HepG2 (cell line): ENCODE results near the gene DDR1. TPM values are rescaled to one million over a fixed set of nuclear protein-coding genes. Genes with fewer than 3 reads are reported as not detected.
A peak's percentile ranks its signal among the peaks of the same experiment; 100 is the strongest.

Experiments used
- ARID5B ChIP-seq: IDR thresholded peaks from 2 replicates; pipeline ENCODE4 v1.4.0; 2020; ENCODE audit warnings: mild to moderate bottlenecking, missing genetic modification reagents
- ATF7-NPFF ChIP-seq: sonication (generic); formaldehyde crosslinking; IDR thresholded peaks from 2 replicates; pipeline ENCODE4 v1.8.1; 2023; ENCODE audit warnings: mild to moderate bottlenecking, low read depth, missing genetic modification reagents, moderate library complexity
- ATM ChIP-seq: fragments of 450-650 bp; IDR thresholded peaks from 2 replicates; pipeline ENCODE4 v1.7.1; 2017; ENCODE audit warnings: mild to moderate bottlenecking, borderline replicate concordance
- HNF1B ChIP-seq: sonication (generic); formaldehyde crosslinking; IDR thresholded peaks from 2 replicates; pipeline ENCODE4 v1.5.1; 2020; ENCODE audit warnings: mild to moderate bottlenecking, moderate library complexity, missing genetic modification reagents
- IRF2 ChIP-seq: IDR thresholded peaks from 2 replicates; pipeline ENCODE4 v1.6.1; 2018; ENCODE audit warnings: missing genetic modification reagents, missing compliant biosample characterization
- MED13 ChIP-seq: sonication (generic); formaldehyde crosslinking; IDR thresholded peaks from 2 replicates; pipeline ENCODE4 v1.5.0; 2020; ENCODE audit warnings: missing genetic modification reagents
- NR2F1 ChIP-seq, 2 experiments: fragments of 450-650 bp in 1 of 2; formaldehyde crosslinking in 1 of 2; IDR thresholded peaks; 2 replicates each; pipeline versions ENCODE4 v1.5.0 to v1.6.1; 2016 to 2020; ENCODE audit warnings: mild to moderate bottlenecking in 1 of 2, missing compliant biosample characterization in 1 of 2, missing genetic modification reagents in 1 of 2, moderate library complexity in 1 of 2
- SP1 ChIP-seq, 2 experiments: fragments of 450-650 bp in 1 of 2; sonication (generic) in 1 of 2; formaldehyde crosslinking in 1 of 2; IDR thresholded peaks; 2 replicates each; pipeline versions ENCODE4 v1.4.0 to v1.6.1; 2016 to 2020; ENCODE audit warnings: missing genetic modification reagents in 1 of 2
- SPEN ChIP-seq: sonication (generic); formaldehyde crosslinking; IDR thresholded peaks from 2 replicates; pipeline ENCODE4 v1.5.1; 2020; ENCODE audit warnings: low read depth, mild to moderate bottlenecking, missing genetic modification reagents
- TEAD3 ChIP-seq: optimal IDR thresholded peaks from 2 replicates; pipeline ENCODE3; 2016; ENCODE audit warnings: borderline replicate concordance
- TFAP4 ChIP-seq: sonication (generic); IDR thresholded peaks from 2 replicates; pipeline ENCODE4 v1.6.1; 2016; ENCODE audit warnings: low read depth, borderline replicate concordance
- WIZ ChIP-seq: sonication (generic); formaldehyde crosslinking; IDR thresholded peaks from 2 replicates; pipeline ENCODE4 v1.5.1; 2020; ENCODE audit warnings: mild to moderate bottlenecking, missing genetic modification reagents
- XRCC5 ChIP-seq: fragments of 200-400 bp; formaldehyde crosslinking; optimal IDR thresholded peaks from 2 replicates; pipeline ENCODE3; 2017; ENCODE audit warnings: mild to moderate bottlenecking, low read length
- ZEB1 ChIP-seq: IDR thresholded peaks from 2 replicates; pipeline ENCODE4 v1.6.1; 2012; ENCODE audit warnings: mild to moderate bottlenecking, low read depth, inconsistent platforms; ENCODE audit not compliant: insufficient replicate concordance
- ZNF225 ChIP-seq: sonication (generic); formaldehyde crosslinking; IDR thresholded peaks from 2 replicates; pipeline ENCODE4 v1.4.0; 2020; ENCODE audit warnings: mild to moderate bottlenecking, missing genetic modification reagents
- ZNF430 ChIP-seq: sonication (generic); formaldehyde crosslinking; IDR thresholded peaks from 2 replicates; pipeline ENCODE4 v1.9.0; 2021; ENCODE audit warnings: mild to moderate bottlenecking, missing genetic modification reagents
- ZNF609 ChIP-seq: sonication (generic); formaldehyde crosslinking; IDR thresholded peaks from 2 replicates; pipeline ENCODE4 v1.4.0; 2020; ENCODE audit warnings: mild to moderate bottlenecking, missing genetic modification reagents, borderline replicate concordance
- polyA plus RNA-seq, 8 experiments: library from polyadenylated mRNA; depleted of rRNA in 3 of 8; stranded (reverse) in 7 of 8; unstranded in 1 of 8; fragments of >200 nt; fragmentation: Illumina TruSeq in 4 of 8; extraction: Trizol in 4 of 8; gene quantifications; 2 replicates each; pipeline versions ENCODE4 v1.2.1 to v1.2.3, GENCODE V29; 2011 to 2016; ENCODE audit warnings: low read depth in 4 of 8, missing spikeins in 1 of 8, mixed read lengths in 1 of 8; ENCODE audit not compliant: insufficient read depth in 1 of 8
- total RNA-seq, 5 experiments: library from RNA; depleted of rRNA; stranded (reverse); fragments of >200 nt; fragmentation: Illumina TruSeq; extraction: Trizol; gene quantifications; 2 replicates each; pipeline ENCODE4 v1.2.3, GENCODE V29; 2016; ENCODE audit warnings: low read depth in 1 of 5

DDR1 gene
- total and polyA plus RNA-seq, 2 of the 13 experiments (the other 11 are each of a cell fraction or from before 2014, with no cell fraction given), result 16.7 to 20.2 TPM

GRCh38 chr6:30885999-30886896, 1.9 kb downstream of the DDR1 start (continued):
- no peak for TF ChIP-seq ZNF609 (CRISPR knock-in tag)
- no peak for TF ChIP-seq SP1 (IDR thresholded peaks at IDR 0.05)
- TF ChIP-seq SP1 (CRISPR knock-in tag; IDR thresholded peaks at IDR 0.05), result no peak
- TF ChIP-seq ATM, result no peak
- peak; percentile 9; the same call in 1 of the 2 replicates for TF ChIP-seq TFAP4
- peak; percentile 42; the same call in 1 of the 2 replicates for TF ChIP-seq ZNF430
- 0 out of 2 replicates have a peak, but pooled peaks have one; percentile 38 for TF ChIP-seq ATF7-NPFF
- TF ChIP-seq MED13 (CRISPR knock-in tag), result no peak
- TF ChIP-seq WIZ (CRISPR knock-in tag), result no peak
- TF ChIP-seq SPEN (CRISPR knock-in tag), result no peak
- TF ChIP-seq HNF1B, result no peak
- TF ChIP-seq TEAD3 (CRISPR knock-in tag), result peak; percentile 31
- no peak for TF ChIP-seq NR2F1 (CRISPR knock-in tag; IDR thresholded peaks at IDR 0.05)
- TF ChIP-seq ZNF225 (CRISPR knock-in tag), result no peak
- TF ChIP-seq IRF2 (CRISPR knock-in tag), result peak; percentile 24; the same call in 1 of the 2 replicates
- no peak for TF ChIP-seq ZEB1
- TF ChIP-seq XRCC5, result peak; percentile 22
- peak; percentile 65 for TF ChIP-seq ARID5B (CRISPR knock-in tag)
